Heart right ventricle (tissue), 16 donors: ENCODE data around the gene ESPNL. TPM values are rescaled to one million over a fixed set of nuclear protein-coding genes. Genes with fewer than 3 reads are reported as not detected.
A peak's percentile ranks its signal among the peaks of the same experiment; 100 is the strongest.

Source experiments
- ATAC-seq, 8 donors: fragments of 200-7000 bp; cut with Tn5 transposase; one replicate each; pipeline ENCODE4 v1.9.1; 2020; ENCODE audit warnings: mild to moderate bottlenecking in 8 of 8, moderate library complexity in 8 of 8, moderate number of reproducible peaks in 1 of 8
- DNase-seq, 2 donors: peaks; one replicate each; pipeline ENCODE4 v3.0.0-alpha.2; 2020
- H3K27ac ChIP-seq, 10 donors: fragments of 200-600 bp; sonication (generic) in 2 of 10; one replicate each; pipeline versions ENCODE4 v1.5.0 to v1.8.0; 2020 to 2022; ENCODE audit warnings: mild to moderate bottlenecking in 3 of 10
- H3K27me3 ChIP-seq, 7 donors: fragments of 200-600 bp; one replicate each; pipeline ENCODE4 v1.8.0; 2021 to 2022; ENCODE audit warnings: mild to moderate bottlenecking in 2 of 7
- H3K36me3 ChIP-seq, 9 donors: fragments of 200-600 bp; sonication (generic) in 1 of 9; one replicate each; pipeline versions ENCODE4 v1.5.0 to v1.8.0; 2020 to 2022; ENCODE audit warnings: mild to moderate bottlenecking in 2 of 9
- H3K4me1 ChIP-seq, 9 donors: fragments of 200-600 bp; sonication (generic) in 1 of 9; one replicate each; pipeline versions ENCODE4 v1.5.0 to v1.8.0; 2020 to 2022; ENCODE audit warnings: mild to moderate bottlenecking in 4 of 9
- H3K4me3 ChIP-seq, 10 donors: fragments of 200-600 bp; sonication (generic) in 2 of 10; one replicate each; pipeline versions ENCODE4 v1.5.0 to v1.8.0; 2020 to 2022; ENCODE audit warnings: mild to moderate bottlenecking in 7 of 10, moderate library complexity in 2 of 10
- H3K9me3 ChIP-seq, 11 donors: fragments of 200-600 bp in 10 of 11; sonication (generic) in 2 of 11; one replicate each; pipeline versions ENCODE4 v1.5.0 to v1.8.0; 2013 to 2022; ENCODE audit warnings: mild to moderate bottlenecking in 2 of 11, control low read depth in 1 of 11, moderate library complexity in 1 of 11
- CTCF ChIP-seq, 9 donors: fragments of 200-600 bp; sonication (generic) in 2 of 9; IDR thresholded peaks; one replicate each; pipeline versions ENCODE4 v1.5.0 to v1.8.0; 2021 to 2022; ENCODE audit warnings: antibody characterized with exemption in 9 of 9, mild to moderate bottlenecking in 5 of 9, moderate library complexity in 1 of 9
- WGBS, 2 donors: extraction: QIAGEN DNeasy Blood & Tissue Kit; methylation state at CpG; one replicate each; pipeline ENCODE4 v1.1.7; 2013; ENCODE audit warnings: inconsistent platforms in 1 of 2; 5-methylcytosine and 5-hydroxymethylcytosine counted together
- intact Hi-C, 10 donors: fragments of 100-400 bp; cut with DNase I; formaldehyde crosslinking; loops; one replicate each; pipeline versions ENCODE4 v1.11.1 to v1.14.2; 2022
- polyA plus RNA-seq, 2 donors: library from polyadenylated mRNA; stranded (reverse); fragments of 200-250 nt; gene quantifications; one replicate each; pipeline ENCODE4 v1.2.3, GENCODE V29; 2013
- total RNA-seq, 10 donors: library from RNA; stranded (reverse); fragmentation: NEBNext Ultra II Directional in 3 of 10; extraction: Animal tissue kit (Norgen Biotek cat#: 25700) in 3 of 10; gene quantifications; one replicate each; pipeline versions ENCODE4 v1.2.1 to v1.2.4, GENCODE V29; 2021 to 2023
- donor health status: Arrhythmogenic right ventricular cardiomyopathy.
- donor health status: ischemic (EF 13 %, LVEDD 7.1; RV severe dilation, severe dysfunction).
- donor health status: healthy with polysubstance abuse.
- donor health status: DM: no; HTN: yes; CAD: no.
- donor health status: DM: no; HTN: no; CAD: no.
- donor health status: ischemic (EF 25% LVEDD 6.9; RV normal size, moderate dysfunction).
- donor health status: ischemic (EF 25% LVEDD 5.7; RV mildly dilated, moderate dysfunction).
- donor health status: healthy.
- donor health status: DM: yes; HTN: yes; CAD: no.
- donor health status: Ischemic cardiomyopathy.
- donor health status: ischemic (EF 35%, LVEDD 5.7; RV mildly dilated, moderate dysfunction).
- donor health status: nonischemic (EF 11% LVEDD 7.7; RV severe dilation, severe dysfunction).
- donor health status: DM: yes; HTN: yes; CAD: no.
- donor health status: PGD.
- donor health status: ischemic (EF 29% LVEDD 5.4; RV normal size, mild dysfunction).
- donor health status: nonischemic (EF 23%, LVEDD 6.1; RV moderate dilation, normal function).

Gene ESPNL
- total and polyA plus RNA-seq, 12 donors: 0.01 to 1.7 (median 0.33) TPM; not detected in 2

DNA sequence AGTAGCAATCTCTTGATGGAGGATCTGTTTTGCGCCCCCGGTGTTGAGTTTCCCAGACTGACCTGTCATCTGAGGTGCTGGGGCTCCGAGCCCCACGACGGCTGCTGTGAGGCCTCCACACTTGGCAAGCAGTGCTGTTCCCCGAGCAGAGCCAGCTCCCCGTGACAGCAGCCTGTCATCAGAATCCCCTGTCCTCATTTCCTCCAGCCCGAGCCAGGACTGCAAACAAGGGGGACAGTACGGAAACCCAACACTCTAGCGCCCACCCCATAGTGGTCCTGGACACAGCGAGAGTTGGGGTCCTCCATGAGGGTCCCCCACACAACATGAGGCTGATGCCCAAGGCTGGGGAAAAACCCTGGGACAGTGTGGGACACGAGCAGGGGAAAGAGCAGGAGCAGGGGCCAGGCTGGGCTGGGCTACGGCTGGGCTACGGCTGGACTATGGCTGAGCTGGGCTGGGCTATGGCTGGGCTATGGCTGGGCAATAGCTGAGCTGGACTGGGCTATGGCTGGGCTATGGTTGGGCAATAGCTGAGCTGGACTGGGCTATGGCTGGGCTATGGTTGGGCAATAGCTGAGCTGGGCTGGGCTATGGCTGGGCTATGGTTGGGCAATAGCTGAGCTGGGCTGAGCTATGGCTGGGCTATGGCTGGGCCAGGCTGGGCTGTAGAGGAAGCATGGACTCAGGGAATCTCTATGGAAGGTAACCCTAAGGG is 36.8 kb downstream of the ESPNL start:
- DNase-seq (peak in 1 of 2 donors; percentile 21), ATAC-seq (peak in 6 of 8 donors; percentile 0 to 30 (median 7))
- peak overlapping the region in 7 of 10 donors; percentile 46 to 93 (median 88) for H3K27ac ChIP-seq
- H3K4me1 ChIP-seq: peaks cover 3 to 50% (median 37%) of the 10 kb centered on the region in 9 donors
- peaks cover 0 to 6% (median 0%) of the 10 kb centered on the region in 9 donors for H3K36me3 ChIP-seq
- WGBS, 2 donors: 32 to 40% methylated on average over 14 of the region's 14 CpGs
- no peak overlapping the region for H3K4me3 ChIP-seq
- H3K27me3 ChIP-seq: peaks cover 0 to 2% (median 0%) of the 10 kb centered on the region in 7 donors
- TF ChIP-seq CTCF (IDR thresholded peaks at IDR 0.05): no peak
- intact Hi-C loops: loop anchor here in 4 of 10 donors (5.0 to 10.0 kb wide), 3 partner anchors 170 to 282 kb away; partner anchors contain the start of genes RAMP1 (in 3 of the 4) and UBE2F (in 1 of the 4)
- no peaks in the 10 kb centered on the region for H3K9me3 ChIP-seq

DNA sequence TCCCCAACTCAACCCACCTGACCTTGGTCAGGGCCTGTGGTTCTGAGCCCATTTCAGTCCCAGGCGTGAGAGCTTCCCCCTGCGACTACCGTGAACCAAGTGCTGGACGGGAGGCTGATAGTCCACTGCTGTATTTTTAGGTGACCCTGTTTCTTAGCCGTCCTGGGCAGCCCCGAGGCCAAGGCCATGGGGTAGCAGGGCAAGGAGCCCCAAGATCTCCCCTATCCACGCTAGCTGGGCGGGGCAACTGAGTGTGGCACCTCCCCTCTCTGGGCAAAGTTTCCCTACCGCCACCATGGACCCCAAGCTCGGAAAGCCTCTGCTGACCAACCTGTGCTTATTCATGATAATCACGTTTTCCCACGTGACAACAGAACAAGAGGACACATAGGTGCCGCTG is 37.7 kb downstream of the ESPNL start:
- Histone ChIP-seq H3K27me3 (peaks cover 0 to 2% (median 0%) of the 10 kb centered on the region in 7 donors), H3K4me3 (peak overlapping the region in 1 of 10 donors; percentile 45), H3K4me1 (peaks cover 3 to 59% (median 42%) of the 10 kb centered on the region in 9 donors), H3K27ac (peak overlapping the region in 9 of 10 donors; percentile 34 to 96 (median 90)), H3K36me3 (peaks cover 0 to 6% (median 0%) of the 10 kb centered on the region in 9 donors), H3K9me3 (no peaks in the 10 kb centered on the region)
- ATAC-seq (peak in 1 of 8 donors; percentile 9), DNase-seq (no peak)
- 58 to 77% methylated on average over 13 of the region's 13 CpGs for WGBS, 2 donors
- intact Hi-C loops: loop anchor here in 4 of 10 donors (5.0 to 10.0 kb wide), 3 partner anchors 171 to 283 kb away; partner anchors contain the start of genes RAMP1 (in 3 of the 4) and UBE2F (in 1 of the 4)
- no peak for TF ChIP-seq CTCF (IDR thresholded peaks at IDR 0.05)

- TF ChIP-seq CTCF (IDR thresholded peaks at IDR 0.05): peak in 1 of 9 donors; percentile 3
- intact Hi-C loops: loop anchor here in 4 of 10 donors (5.0 to 10.0 kb wide), 3 partner anchors 171 to 284 kb away; partner anchors contain the start of genes RAMP1 (in 3 of the 4) and UBE2F (in 1 of the 4)
- Histone ChIP-seq H3K36me3 (peaks cover 0 to 6% (median 0%) of the 10 kb centered on the region in 9 donors), H3K27me3 (peaks cover 0 to 2% (median 0%) of the 10 kb centered on the region in 7 donors), H3K4me1 (peaks cover 6 to 65% (median 49%) of the 10 kb centered on the region in 9 donors), H3K27ac (peak within 1 kb of the TSS; percentile 69 to 96 (median 89)), H3K4me3 (peak within 1 kb of the TSS; percentile 5 to 54 (median 40)), H3K9me3 (no peaks in the 10 kb centered on the region)
- WGBS, 2 donors: 32 to 40% methylated on average over 21 to 22 of the region's 22 CpGs
- DNase-seq (peak; percentile 72 to 81), ATAC-seq (peak; percentile 80 to 94 (median 90))
Observed at GRCh38 chr2:238138331-238139195, 38.4 kb downstream of the ESPNL start, which contains the start of gene KLHL30. Gene KLHL30 (plus strand): TSS chr2:238138668. CDS start chr2:238140755, 2,087 bp downstream.
